Stimulated activated CD4-positive, alpha-beta T cell treated with anti-CD3 and anti-CD28 coated beads, TNF-alpha, amount 100 ng/mL, for 1 hour (primary cell): ENCODE data around the gene SARS1.
A peak's percentile ranks its signal among the peaks of the same experiment; 100 is the strongest.
"Not testable (repeated sequence)": the region's sequence is repeated elsewhere in the genome, so short reads cannot be mapped to it uniquely, and the experiment has no call there.

Experiments used
- DNase-seq, 3 donors: peaks; one replicate each; pipeline ENCODE4 v3.0.0-alpha.2; 2020; ENCODE audit warnings: low read depth in 3 of 3, low spot score in 1 of 3

SARS1 gene

GRCh38 chr1:109193653-109194590 lies 19.8 kb upstream of the SARS1 start:
- DNase-seq: peak in 1 of 3 donors; percentile 45

- no peak for DNase-seq
These were observed 16.3 kb upstream of the SARS1 start for GRCh38 chr1:109197158-109198042.

- DNase-seq: no peak
These were observed 15.5 kb upstream of the SARS1 start for GRCh38 chr1:109198043-109198695.

GRCh38 chr1:109198745-109199144 lies 15.0 kb upstream of the SARS1 start:
- no peak for DNase-seq

GRCh38 chr1:109199710-109200109 lies 14.0 kb upstream of the SARS1 start:
- no peak for DNase-seq

GRCh38 chr1:109201123-109201703 lies 12.5 kb upstream of the SARS1 start:
- DNase-seq: peak in 1 of 3 donors; percentile 44

- DNase-seq: no peak
These were observed 9.2 kb upstream of the SARS1 start for GRCh38 chr1:109204484-109204883.

GRCh38 chr1:109206339-109206738 lies 7.4 kb upstream of the SARS1 start:
- DNase-seq: no peak

GRCh38 chr1:109207467-109208103 lies 6.1 kb upstream of the SARS1 start:
- DNase-seq: no peak

GRCh38 chr1:109208394-109208793 lies 5.3 kb upstream of the SARS1 start:
- DNase-seq: no peak

GRCh38 chr1:109208836-109209463 lies 4.8 kb upstream of the SARS1 start:
- DNase-seq: no peak

GRCh38 chr1:109210058-109210457 lies 3.7 kb upstream of the SARS1 start:
- DNase-seq: no peak

- DNase-seq: no peak
These were observed 334 bp upstream of the SARS1 start for GRCh38 chr1:109213345-109213823.

GRCh38 chr1:109214695-109215623 lies 1.2 kb downstream of the SARS1 start:
- DNase-seq: no peak

- no peak for DNase-seq
These were observed 2.9 kb downstream of the SARS1 start for GRCh38 chr1:109216662-109217061.

- DNase-seq: no peak
These were observed 4.8 kb downstream of the SARS1 start for GRCh38 chr1:109218516-109218915.

GRCh38 chr1:109221201-109221600 lies 7.5 kb downstream of the SARS1 start:
- DNase-seq: not testable (repeated sequence)

- DNase-seq: no peak
These were observed 11.6 kb downstream of the SARS1 start for GRCh38 chr1:109225308-109225707.
